GM10266 (cell line): Measurements from ENCODE around the gene RBMS3.
"Not testable (repeated sequence)": the region's sequence is repeated elsewhere in the genome, so short reads cannot be mapped to it uniquely, and the experiment has no call there.

Experiments used
- DNase-seq: peaks from one replicate; pipeline ENCODE4 v3.0.0; 2012; ENCODE audit errors: extremely low spot score
- CTCF ChIP-seq: IDR thresholded peaks from 2 replicates; pipeline ENCODE4 v1.5.1; 2012; ENCODE audit warnings: mild to moderate bottlenecking, low read depth; ENCODE audit not compliant: control insufficient read depth, insufficient read depth; ENCODE audit errors: missing control alignments

Gene RBMS3

DNA sequence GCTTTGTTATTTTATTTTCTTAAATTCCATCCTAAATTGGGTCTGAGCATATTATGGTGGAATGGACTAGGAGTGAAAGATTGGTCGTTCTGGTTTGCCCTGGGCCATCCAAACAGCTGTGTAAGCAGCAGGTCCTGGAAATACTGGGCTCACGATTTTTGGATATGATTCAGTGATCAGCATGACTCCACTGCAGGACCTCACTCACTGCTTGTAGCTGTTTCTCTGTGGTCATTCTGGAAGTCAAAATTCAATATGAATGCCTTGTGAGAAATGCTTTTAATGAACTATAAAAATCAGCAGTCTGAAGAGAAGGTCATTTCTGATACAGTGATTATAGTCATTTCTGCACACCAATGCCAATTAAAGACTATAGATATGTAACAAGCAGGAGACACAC lies 185.0 kb downstream of the RBMS3 start:
- no peak for TF ChIP-seq CTCF
- no peak for DNase-seq

DNA sequence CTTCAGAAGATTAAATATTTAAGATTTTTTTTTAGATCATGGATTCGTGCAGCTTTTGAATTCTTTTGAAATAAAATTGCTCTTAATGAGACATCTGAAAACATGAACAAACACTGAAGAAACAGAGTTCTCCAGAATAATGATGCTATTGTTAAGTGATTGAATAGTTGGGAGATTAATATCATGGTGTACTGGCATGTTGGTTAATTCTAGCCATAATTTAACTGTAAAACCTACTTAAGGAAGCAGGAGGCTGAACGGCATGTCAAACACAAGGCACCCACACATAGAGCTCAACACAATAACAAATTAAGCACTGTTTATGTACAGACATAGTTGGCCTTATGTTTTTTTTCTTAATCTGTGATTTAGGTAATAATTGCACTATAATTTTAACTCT lies 185.6 kb downstream of the RBMS3 start:
- no peak for DNase-seq
- TF ChIP-seq CTCF: no peak

DNA sequence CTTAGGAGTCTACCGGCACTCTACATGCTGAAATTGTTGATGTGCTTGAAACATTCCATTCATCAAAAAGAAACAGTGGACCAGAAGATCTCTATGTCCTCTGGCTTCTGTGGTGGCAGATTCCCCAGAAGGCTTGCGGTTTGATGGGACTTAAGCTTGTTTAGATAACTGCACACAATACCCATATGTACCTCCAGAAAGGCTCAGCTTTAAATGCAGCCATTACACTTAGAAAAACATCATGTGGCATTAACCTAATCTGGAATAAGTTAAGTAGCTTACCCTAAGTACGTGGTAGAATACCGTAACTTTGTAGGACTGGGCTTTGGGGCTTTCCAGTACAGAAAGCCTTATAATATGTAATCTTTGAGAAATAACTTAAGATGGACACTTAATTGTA lies 187.3 kb downstream of the RBMS3 start:
- TF ChIP-seq CTCF: no peak
- no peak for DNase-seq

DNA sequence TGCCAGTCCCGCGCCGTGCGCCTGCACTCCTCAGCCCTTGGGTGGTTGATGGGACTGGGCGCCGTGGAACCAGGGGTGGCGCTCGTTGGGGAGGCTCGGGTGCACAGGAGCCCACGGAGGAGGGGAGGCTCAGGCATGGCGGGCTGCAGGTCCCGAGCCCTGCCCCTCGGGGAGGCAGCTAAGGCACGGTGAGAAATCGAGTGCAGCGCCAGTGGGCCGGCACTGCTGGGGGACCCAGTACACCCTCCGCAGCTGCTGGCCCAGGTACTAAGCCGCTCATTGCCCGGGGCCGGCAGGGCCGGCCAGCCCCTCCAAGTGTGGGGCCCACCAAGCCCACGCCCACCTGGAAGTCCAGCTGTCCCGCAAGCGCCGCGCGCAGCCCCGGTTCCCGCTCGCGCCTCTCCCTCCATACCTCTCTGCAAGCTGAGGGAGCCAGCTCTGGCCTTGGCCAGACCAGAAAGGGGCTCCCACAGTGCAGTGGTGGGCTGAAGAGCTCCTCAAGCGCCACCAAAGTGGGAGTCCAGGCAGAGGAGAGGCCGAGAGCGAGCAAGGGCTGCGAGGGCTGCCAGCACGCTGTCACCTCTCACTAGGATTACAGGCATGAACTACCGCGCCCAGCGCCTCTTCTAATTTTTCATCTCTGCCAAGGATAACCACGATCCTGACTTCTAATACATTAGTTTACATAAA lies 192.8 kb downstream of the RBMS3 start:
- not testable (repeated sequence) for DNase-seq

DNA sequence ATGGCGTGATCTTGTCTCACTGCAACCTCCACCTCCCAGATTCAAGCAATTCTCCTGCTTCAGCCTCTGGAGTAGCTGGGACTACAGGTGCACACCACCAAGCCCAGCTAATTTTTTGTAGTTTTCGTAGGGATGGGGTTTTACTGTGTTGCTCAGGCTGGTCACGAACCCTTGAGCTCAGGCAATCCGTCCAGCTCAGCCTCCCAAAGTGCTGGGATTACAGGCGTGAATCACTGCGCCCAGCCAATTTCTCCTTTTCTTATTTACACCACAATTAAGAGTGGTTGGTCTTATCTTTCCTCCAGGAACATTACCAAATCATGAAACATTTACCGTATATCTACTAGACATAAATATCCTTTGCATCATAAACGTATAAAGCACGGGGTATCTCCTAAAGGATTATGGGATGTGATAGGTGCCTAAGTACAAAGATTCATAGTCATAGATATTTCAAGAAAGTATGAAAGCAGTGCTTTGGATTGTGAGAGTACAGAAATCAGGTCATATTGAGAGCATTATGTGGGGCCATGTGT lies 194.5 kb downstream of the RBMS3 start:
- no peak for TF ChIP-seq CTCF
- no peak for DNase-seq

- no peak for TF ChIP-seq CTCF
- DNase-seq: no peak
These were observed 195.0 kb downstream of the RBMS3 start for GRCh38 chr3:29475854-29476253.

GRCh38 chr3:29478611-29479010 lies 197.7 kb downstream of the RBMS3 start:
- TF ChIP-seq CTCF: no peak
- no peak for DNase-seq

DNA sequence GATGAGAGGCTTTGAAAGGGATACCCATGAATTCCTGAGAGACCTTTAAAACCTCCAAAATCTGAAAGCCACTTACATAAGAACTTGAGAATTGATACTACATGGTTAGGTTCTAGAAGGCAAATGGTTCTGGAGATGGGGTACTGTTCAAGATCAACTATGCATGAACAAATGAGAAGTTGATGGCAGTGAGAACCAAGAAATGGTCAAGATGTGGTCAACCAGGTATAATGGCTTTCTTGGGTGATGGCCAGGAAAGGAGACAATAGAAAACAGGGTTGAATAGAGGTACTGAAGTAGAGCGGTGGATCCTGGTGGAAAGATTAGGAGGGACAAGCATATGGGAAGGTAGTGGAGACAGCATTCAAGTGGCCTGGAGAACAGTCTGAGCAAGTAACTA lies 200.4 kb downstream of the RBMS3 start:
- TF ChIP-seq CTCF: no peak
- no peak for DNase-seq
